Retinal pigment epithelial cell (primary cell): ENCODE measurements around the gene SEMA7A.
"Not testable (repeated sequence)": the region's sequence is repeated elsewhere in the genome, so short reads cannot be mapped to it uniquely, and the experiment has no call there.

ENCODE experiments used
- DNase-seq: peaks from one replicate; pipeline ENCODE4 v3.0.0-alpha.2; 2010; ENCODE audit warnings: low read depth
- H3K4me3 ChIP-seq: 2 replicates; pipeline ENCODE4 v1.5.1; 2011; ENCODE audit warnings: mild to moderate bottlenecking, low read length, control low read depth, moderate library complexity
- TF ChIP-seq, protein P1 (sequence below): conservative IDR thresholded peaks from 2 replicates; pipeline ENCODE4 v1.5.1; 2011; ENCODE audit warnings: low read depth, low read length, control low read depth, inconsistent platforms

The SEMA7A gene

GRCh38 chr15:74365598-74366445, 67.9 kb downstream of the SEMA7A start:
- TF ChIP-seq, protein P1, sequence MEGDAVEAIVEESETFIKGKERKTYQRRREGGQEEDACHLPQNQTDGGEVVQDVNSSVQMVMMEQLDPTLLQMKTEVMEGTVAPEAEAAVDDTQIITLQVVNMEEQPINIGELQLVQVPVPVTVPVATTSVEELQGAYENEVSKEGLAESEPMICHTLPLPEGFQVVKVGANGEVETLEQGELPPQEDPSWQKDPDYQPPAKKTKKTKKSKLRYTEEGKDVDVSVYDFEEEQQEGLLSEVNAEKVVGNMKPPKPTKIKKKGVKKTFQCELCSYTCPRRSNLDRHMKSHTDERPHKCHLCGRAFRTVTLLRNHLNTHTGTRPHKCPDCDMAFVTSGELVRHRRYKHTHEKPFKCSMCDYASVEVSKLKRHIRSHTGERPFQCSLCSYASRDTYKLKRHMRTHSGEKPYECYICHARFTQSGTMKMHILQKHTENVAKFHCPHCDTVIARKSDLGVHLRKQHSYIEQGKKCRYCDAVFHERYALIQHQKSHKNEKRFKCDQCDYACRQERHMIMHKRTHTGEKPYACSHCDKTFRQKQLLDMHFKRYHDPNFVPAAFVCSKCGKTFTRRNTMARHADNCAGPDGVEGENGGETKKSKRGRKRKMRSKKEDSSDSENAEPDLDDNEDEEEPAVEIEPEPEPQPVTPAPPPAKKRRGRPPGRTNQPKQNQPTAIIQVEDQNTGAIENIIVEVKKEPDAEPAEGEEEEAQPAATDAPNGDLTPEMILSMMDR = no peak
- peak overlapping the region; percentile 38 for H3K4me3 ChIP-seq
- no peak for DNase-seq

GRCh38 chr15:74364936-74365597, 68.7 kb downstream of the SEMA7A start:
- no peak for DNase-seq
- TF ChIP-seq, protein P1 = no peak
- H3K4me3 ChIP-seq = peak overlapping the region; percentile 38

- no peak overlapping the region for H3K4me3 ChIP-seq
- TF ChIP-seq, protein P1 = no peak
- no peak for DNase-seq
Observed at GRCh38 chr15:74362482-74362881, 71.3 kb downstream of the SEMA7A start.

DNA sequence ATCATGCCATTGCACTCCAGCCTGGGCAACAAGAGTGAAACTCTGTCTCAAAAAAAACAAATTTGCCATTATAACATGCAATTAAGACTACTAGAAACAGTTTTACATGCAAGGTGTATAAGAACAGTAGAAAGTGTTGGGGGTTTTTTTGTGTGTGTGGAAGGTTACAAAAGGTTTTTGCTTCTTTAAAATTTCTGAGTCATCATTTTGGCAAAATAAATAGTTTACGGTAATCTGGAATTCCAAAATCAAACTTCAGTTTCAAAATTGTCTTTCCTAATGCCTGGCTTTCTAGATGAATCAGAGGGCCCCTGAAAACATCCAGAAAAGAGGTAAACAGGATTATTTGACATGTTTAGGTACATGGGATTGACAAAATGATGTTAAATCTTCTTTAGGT, 72.9 kb downstream of the SEMA7A start:
- DNase-seq, H3K4me3 ChIP-seq: not testable (repeated sequence)

DNA sequence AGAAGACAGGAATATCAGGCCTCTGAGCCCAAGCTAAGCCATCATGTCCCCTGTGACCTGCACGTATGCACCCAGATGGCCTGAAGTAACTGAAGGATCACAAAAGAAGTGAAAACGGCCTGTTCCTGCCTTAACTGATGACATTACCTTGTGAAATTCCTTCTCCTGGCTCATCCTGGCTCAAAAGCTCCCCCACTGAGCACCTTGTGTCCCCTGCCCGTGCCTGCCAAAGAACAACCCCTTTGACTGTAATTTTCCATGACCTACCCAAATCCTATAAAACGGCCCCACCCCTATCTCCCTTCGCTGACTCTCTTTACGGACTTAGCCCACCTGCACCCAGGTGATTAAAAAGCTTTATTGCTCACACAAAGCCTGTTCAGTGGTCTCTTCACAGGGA, 74.4 kb downstream of the SEMA7A start:
- not testable (repeated sequence) for H3K4me3 ChIP-seq, DNase-seq
